OCI-LY3 (cell line): ENCODE data around the gene MCCC2.

ENCODE experiments used
- H2AFZ ChIP-seq: fragments of 200-600, 300-600 bp; shearing (Covaris generic); 2 replicates; pipeline ENCODE4 v1.6.0; 2014; ENCODE audit warnings: antibody characterized with exemption, low read depth, low read length
- H3K27ac ChIP-seq: fragments of 200-600, 300-600 bp; sonication (generic); 2 replicates; pipeline ENCODE4 v1.5.1; 2014; ENCODE audit warnings: mild to moderate bottlenecking, low read length, moderate library complexity, mixed read lengths
- H3K27me3 ChIP-seq: fragments of 200-600, 300-600 bp; sonication (generic); 2 replicates; pipeline ENCODE4 v1.6.1; 2014; ENCODE audit warnings: low read depth, low read length, mixed read lengths
- H3K36me3 ChIP-seq: fragments of 200-600, 300-600 bp; sonication (generic); replicated peaks from 2 replicates; pipeline ENCODE3; 2014; ENCODE audit warnings: low read depth, low read length, mixed read lengths
- H3K4me1 ChIP-seq: fragments of 300-600, 200-600 bp; sonication (generic); 2 replicates; pipeline ENCODE4 v1.6.1; 2014; ENCODE audit warnings: low read length, mixed read lengths
- H3K4me2 ChIP-seq: fragments of 200-600, 300-600 bp; sonication (generic); 2 replicates; pipeline ENCODE4 v1.6.1; 2014; ENCODE audit warnings: low read length, mixed read lengths
- H3K4me3 ChIP-seq: fragments of 300-600, 200-600 bp; sonication (generic); 2 replicates; pipeline ENCODE4 v1.5.1; 2014; ENCODE audit warnings: antibody characterized with exemption, mild to moderate bottlenecking, low read length, moderate library complexity
- H3K79me2 ChIP-seq: fragments of 300-600, 200-600 bp; shearing (Covaris generic); 2 replicates; pipeline ENCODE4 v1.6.1; 2014; ENCODE audit warnings: mild to moderate bottlenecking, low read length, mixed read lengths
- H3K9ac ChIP-seq: fragments of 300-600, 200-600 bp; shearing (Covaris generic); 2 replicates; pipeline ENCODE4 v1.6.0; 2014; ENCODE audit warnings: mild to moderate bottlenecking, low read length, moderate library complexity
- H3K9me3 ChIP-seq: fragments of 200-600, 300-600 bp; shearing (Covaris generic); 2 replicates; pipeline ENCODE4 v1.6.1; 2014; ENCODE audit warnings: low read length, mixed read lengths; ENCODE audit not compliant: insufficient read depth
- H4K20me1 ChIP-seq: fragments of 200-600, 300-600 bp; sonication (generic); 2 replicates; pipeline ENCODE4 v1.6.1; 2016; ENCODE audit warnings: low read length, mixed read lengths; ENCODE audit not compliant: insufficient read depth
- CTCF ChIP-seq: fragments of 200-600, 300-600 bp; sonication (generic); IDR thresholded peaks from 2 replicates; pipeline ENCODE4 v1.5.1; 2014; ENCODE audit warnings: antibody characterized with exemption, low read length, low read depth
- EZH2phosphoT487 ChIP-seq: fragments of 200-600 bp; shearing (Covaris generic); IDR thresholded peaks from 2 replicates; pipeline ENCODE4 v1.6.1; 2018; ENCODE audit warnings: antibody characterized with exemption, mixed run types, low read depth

Gene MCCC2

GRCh38 chr5:71679714-71680113 lies 92.6 kb downstream of the MCCC2 start:
- Histone ChIP-seq H3K4me1 (no peaks in the 10 kb centered on the region), H3K27me3 (no peaks in the 10 kb centered on the region), H3K9ac (no peak overlapping the region), H3K9me3 (no peaks in the 10 kb centered on the region), H3K79me2 (no peaks in the 10 kb centered on the region), H3K36me3 (no peaks in the 10 kb centered on the region), H3K4me3 (no peak overlapping the region), H2AFZ (no peak overlapping the region), H3K4me2 (no peak overlapping the region), H4K20me1 (no peaks in the 10 kb centered on the region), H3K27ac (no peak overlapping the region)
- TF ChIP-seq EZH2phosphoT487 (no peak), CTCF (no peak)

- Histone ChIP-seq H3K79me2 (no peaks in the 10 kb centered on the region), H4K20me1 (no peaks in the 10 kb centered on the region), H3K4me2 (no peak overlapping the region), H3K9ac (no peak overlapping the region), H2AFZ (no peak overlapping the region), H3K4me1 (no peaks in the 10 kb centered on the region), H3K27me3 (no peaks in the 10 kb centered on the region), H3K27ac (no peak overlapping the region), H3K36me3 (no peaks in the 10 kb centered on the region), H3K9me3 (no peaks in the 10 kb centered on the region), H3K4me3 (no peak overlapping the region)
- TF ChIP-seq EZH2phosphoT487 (no peak), CTCF (no peak)
Measured at GRCh38 chr5:71680510-71680909, 93.4 kb downstream of the MCCC2 start.

- Histone ChIP-seq H3K4me3 (no peak overlapping the region), H3K27me3 (no peaks in the 10 kb centered on the region), H3K79me2 (no peaks in the 10 kb centered on the region), H3K27ac (no peak overlapping the region), H3K9me3 (no peaks in the 10 kb centered on the region), H4K20me1 (no peaks in the 10 kb centered on the region), H3K9ac (no peak overlapping the region), H3K36me3 (no peaks in the 10 kb centered on the region), H3K4me1 (no peaks in the 10 kb centered on the region), H3K4me2 (no peak overlapping the region), H2AFZ (no peak overlapping the region)
- TF ChIP-seq CTCF (no peak), EZH2phosphoT487 (no peak)
Measured at GRCh38 chr5:71681296-71681695, 94.2 kb downstream of the MCCC2 start.

GRCh38 chr5:71684309-71684708 lies 97.2 kb downstream of the MCCC2 start:
- Histone ChIP-seq H3K27me3 (no peaks in the 10 kb centered on the region), H3K27ac (no peak overlapping the region), H3K9ac (no peak overlapping the region), H3K4me1 (no peaks in the 10 kb centered on the region), H3K4me2 (no peak overlapping the region), H3K79me2 (no peaks in the 10 kb centered on the region), H2AFZ (no peak overlapping the region), H3K4me3 (no peak overlapping the region), H3K36me3 (no peaks in the 10 kb centered on the region), H4K20me1 (no peaks in the 10 kb centered on the region), H3K9me3 (no peaks in the 10 kb centered on the region)
- TF ChIP-seq EZH2phosphoT487, result no peak
- no peak for TF ChIP-seq CTCF
